Measurements from ENCODE around the gene ARRB1. TPM values are rescaled to one million over a fixed set of nuclear protein-coding genes. Genes with fewer than 3 reads are reported as not detected.
"Not testable (repeated sequence)": the region's sequence is repeated elsewhere in the genome, so short reads cannot be mapped to it uniquely, and the experiment has no call there.

ARRB1 gene
- total RNA-seq, 1 donor from 2014 or later = 30.3 TPM

DNA sequence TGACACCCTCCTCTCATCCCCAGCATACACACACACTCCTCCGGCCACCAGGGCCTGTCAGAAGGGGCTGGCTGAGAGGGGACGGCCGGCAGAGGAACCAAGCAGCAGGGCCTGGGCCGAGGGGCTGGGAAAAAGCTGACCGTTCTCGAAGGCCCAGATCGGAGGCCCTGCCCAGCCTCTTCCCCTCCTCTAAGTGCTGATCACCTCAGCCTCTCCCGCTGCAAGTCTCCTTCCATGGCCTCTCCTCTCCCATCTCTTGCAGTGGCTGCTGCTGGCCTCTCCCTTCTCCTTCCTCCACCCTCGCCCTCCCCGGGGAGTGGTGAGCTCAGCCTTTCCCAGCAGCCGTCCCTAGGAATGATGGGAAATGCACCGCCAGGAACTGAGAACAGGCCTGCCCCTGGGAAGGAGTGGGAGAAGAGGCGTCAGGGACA lies 39.6 kb downstream of the ARRB1 start:
- DNase-seq (ENCODE audit: missing footprints) (peak; percentile 89), ATAC-seq (peak; percentile 85)
- intact Hi-C loops (cut with DNase I) = no loop called here

- intact Hi-C loops (cut with DNase I) = no loop called here
- no peak for ATAC-seq
- DNase-seq (ENCODE audit: missing footprints) = no peak
Observed at GRCh38 chr11:75308986-75309385, 42.5 kb downstream of the ARRB1 start.

GRCh38 chr11:75308116-75308515 lies 43.3 kb downstream of the ARRB1 start:
- no peak for DNase-seq (ENCODE audit: missing footprints)

GRCh38 chr11:75307058-75307457 lies 44.4 kb downstream of the ARRB1 start:
- no peak for DNase-seq (ENCODE audit: missing footprints)
- no peak for ATAC-seq
- intact Hi-C loops (cut with DNase I) = no loop called here

More at GRCh38 chr11:75308116-75308515, 43.3 kb downstream of the ARRB1 start:
- intact Hi-C loops (cut with DNase I) = no loop called here
- no peak for ATAC-seq

DNA sequence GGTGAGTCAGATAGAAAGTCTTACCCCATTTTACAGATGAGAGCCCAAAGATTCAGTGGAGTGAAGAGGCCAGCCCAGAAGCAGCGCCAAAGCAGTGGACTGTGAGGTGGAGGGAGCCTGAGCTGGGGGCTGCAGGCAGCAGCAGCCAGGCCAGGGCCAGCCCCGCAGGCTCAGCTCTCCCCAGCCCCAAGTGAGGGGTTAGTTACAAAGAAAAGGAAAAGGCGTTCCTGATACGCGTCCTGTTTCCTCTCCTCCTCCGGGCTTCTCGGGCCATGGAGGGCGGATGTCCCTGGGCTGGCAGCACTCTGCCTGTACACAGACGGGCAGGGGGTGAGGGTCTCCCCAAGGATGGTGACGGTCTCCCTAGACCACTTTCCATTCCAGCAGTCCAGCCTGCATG lies 44.9 kb downstream of the ARRB1 start:
- DNase-seq (ENCODE audit: missing footprints) = no peak
- intact Hi-C loops (cut with DNase I) = no loop called here
- ATAC-seq = no peak

DNA sequence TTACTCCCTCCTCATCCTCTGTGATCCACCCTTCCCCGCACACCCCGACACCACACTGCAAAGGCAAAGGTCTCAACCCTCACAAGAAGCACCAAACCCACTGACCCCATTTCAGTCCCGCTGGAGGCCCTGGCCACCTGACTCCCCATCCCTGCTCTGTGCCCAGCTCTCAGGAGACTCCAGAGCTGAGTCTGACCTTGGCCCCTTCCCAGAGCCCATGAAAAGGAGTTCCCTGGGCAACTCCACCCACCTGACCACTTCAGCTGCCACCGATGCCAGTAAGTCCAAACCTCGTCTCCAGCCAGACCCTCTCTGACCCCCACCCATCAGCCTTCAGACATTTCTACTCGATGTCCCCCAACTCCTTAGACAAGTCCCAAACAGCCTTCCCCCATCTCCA lies 45.5 kb downstream of the ARRB1 start:
- DNase-seq (ENCODE audit: missing footprints) = no peak
- no peak for ATAC-seq
- intact Hi-C loops (cut with DNase I) = no loop called here

GRCh38 chr11:75305452-75305851 lies 46.0 kb downstream of the ARRB1 start:
- DNase-seq (ENCODE audit: missing footprints) (no peak), ATAC-seq (no peak)
- intact Hi-C loops (cut with DNase I) = no loop called here

DNA sequence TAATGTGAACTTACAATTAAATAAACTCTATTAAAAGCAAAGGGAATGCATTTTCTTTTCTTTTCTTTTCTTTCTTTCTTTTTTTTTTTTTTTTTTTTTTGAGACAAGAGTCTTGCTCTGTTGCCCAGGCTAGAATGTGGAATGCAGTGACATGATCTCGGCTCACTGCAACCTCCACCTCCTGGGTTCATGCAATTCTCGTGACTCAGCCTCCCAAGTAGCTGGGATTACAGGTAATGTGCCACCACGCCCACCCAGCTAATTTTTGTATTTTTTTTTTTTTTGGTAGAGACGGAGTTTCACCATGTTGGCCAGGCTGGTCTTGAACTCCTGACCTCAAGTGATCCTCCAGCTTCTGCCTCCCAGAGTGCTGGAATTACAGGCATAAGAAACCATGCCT lies 46.5 kb downstream of the ARRB1 start:
- intact Hi-C loops (cut with DNase I); ATAC-seq; DNase-seq (ENCODE audit: missing footprints): not testable (repeated sequence)

DNA sequence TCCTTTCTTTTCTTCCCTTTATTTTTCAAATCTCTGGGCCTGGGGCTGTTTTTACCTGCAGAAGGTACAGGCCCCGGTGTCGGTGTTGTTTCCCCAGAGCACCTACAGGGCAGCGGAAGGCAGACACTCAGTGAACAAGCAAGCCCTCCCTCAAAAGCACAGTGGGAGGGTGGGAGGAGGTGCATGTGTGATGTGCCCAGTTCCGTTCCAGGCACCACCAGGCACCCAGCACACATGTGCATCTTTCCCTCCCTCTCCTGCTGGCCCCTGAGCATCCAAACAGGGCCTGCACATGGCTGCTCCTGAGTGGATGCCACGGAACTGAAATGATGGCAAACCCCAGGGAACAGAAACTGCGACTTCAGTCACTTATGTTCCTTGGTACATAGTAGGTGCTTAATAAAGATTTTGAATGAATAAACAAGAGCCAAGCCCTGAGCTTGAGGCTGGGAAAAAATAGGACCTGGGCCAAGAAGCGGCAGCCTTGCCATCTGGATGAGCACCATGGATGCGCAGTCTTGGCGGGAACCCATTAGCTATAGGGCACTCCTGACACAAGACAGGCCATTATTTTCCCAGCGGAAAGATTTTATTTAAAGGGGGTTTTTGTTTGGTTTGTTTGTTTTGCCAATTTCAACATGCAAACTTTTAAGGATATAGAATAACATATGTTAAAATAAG lies 47.8 kb downstream of the ARRB1 start:
- DNase-seq (ENCODE audit: missing footprints) (no peak), ATAC-seq (no peak)
- intact Hi-C loops (cut with DNase I) = no loop called here

- DNase-seq (ENCODE audit: missing footprints) (no peak), ATAC-seq (peak; percentile 33)
- intact Hi-C loops (cut with DNase I) = no loop called here
Observed at GRCh38 chr11:75302371-75302770, 49.1 kb downstream of the ARRB1 start.

GRCh38 chr11:75301601-75302345 lies 49.7 kb downstream of the ARRB1 start:
- intact Hi-C loops (cut with DNase I) = no loop called here
- ATAC-seq (peak; percentile 89), DNase-seq (ENCODE audit: missing footprints) (no peak)

DNA sequence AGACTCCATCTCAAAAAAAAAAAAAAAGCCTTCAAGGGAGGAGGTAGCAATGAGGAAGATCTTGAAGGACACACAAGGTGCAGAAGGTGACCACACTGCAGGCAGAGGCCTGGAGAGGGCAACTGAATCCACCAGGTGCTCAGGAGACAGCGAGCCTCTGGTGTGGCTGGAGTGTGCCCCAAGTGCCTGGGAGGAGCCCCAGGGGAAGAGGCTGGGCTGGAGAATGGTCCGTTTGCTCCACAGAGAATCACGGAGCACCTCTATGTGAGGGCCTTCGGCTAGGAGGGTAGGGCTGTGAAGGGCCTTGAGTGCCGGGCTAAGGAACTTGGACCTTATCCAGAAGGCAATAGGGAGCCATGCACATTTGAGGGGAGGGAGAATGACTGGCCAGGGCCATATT lies 50.3 kb downstream of the ARRB1 start:
- no peak for DNase-seq (ENCODE audit: missing footprints)
- intact Hi-C loops (cut with DNase I) = no loop called here
- ATAC-seq = peak; percentile 32

DNA sequence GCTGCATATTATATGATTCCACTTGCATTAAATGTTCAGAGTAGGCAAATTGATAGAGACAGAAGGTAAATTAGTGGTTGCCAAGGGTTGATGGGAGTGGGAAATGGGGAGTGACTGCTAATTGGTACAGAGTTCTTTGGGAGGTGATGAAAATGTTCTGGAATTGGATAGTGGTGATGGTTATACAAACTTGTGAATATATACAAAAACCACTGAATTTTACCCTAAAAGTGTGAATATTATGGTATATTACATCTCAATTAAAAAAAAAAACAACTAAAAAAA lies 52.5 kb downstream of the ARRB1 start:
- ATAC-seq (no peak), DNase-seq (ENCODE audit: missing footprints) (no peak)
- intact Hi-C loops (cut with DNase I) = no loop called here

DNA sequence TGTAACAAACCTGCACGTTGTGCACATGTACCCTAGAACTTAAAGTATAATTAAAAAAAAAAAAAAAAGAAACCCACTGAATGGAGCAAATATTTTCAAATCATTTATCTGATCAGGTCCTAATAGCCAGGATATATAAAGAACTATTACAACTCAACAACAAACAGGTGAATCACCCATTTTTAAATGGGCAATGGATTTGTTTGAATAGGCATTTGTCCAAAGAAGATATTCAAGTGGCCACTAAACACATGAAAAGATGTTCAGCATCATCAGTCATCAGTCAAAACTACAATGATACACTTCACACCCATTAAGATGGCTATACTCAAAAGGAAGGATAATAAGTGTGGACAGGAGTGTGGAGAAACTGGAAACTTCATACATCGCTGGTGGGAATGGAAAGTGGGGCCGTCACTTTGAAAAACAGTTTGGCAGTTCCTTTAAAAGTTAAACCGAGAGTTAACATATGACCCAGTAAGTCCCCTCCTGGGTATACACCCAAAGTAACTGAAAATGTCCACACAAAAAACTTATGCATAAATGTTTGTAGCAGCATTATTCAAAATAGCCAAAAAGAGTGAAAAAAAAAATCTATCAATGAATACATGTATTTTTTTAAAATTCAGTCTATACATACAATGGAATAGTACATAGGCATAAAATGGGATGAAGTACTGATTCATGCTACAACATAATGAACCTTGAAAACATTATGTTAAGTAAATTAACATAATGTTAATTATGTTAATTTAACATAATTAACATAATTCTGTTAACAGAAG lies 53.1 kb downstream of the ARRB1 start:
- intact Hi-C loops (cut with DNase I) = no loop called here
- DNase-seq (ENCODE audit: missing footprints) (no peak), ATAC-seq (no peak)

GRCh38 chr11:75293903-75294302 lies 57.6 kb downstream of the ARRB1 start:
- no peak for DNase-seq (ENCODE audit: missing footprints)
- ATAC-seq = no peak
- intact Hi-C loops (cut with DNase I) = no loop called here

DNA sequence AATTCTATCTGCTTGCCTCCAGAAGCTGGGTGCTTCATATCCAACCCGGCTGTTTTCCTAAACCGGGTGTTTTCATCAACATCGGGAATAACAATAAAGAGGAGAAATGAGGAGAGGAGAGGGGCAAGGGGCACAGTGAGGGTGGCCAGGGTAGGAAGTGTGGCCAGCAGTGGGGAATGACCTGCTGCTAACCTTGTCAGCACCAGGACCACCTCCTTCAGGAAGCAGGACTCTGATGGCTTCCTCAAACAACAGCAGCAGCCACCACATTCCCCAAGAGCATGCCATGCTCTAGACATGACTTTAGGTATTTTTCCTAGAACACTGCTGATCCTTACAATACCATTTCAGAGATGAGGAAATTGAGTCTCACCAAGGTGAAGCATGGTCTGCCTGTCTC lies 58.5 kb downstream of the ARRB1 start:
- DNase-seq (ENCODE audit: missing footprints) = no peak
- ATAC-seq = no peak
- intact Hi-C loops (cut with DNase I) = no loop called here

DNA sequence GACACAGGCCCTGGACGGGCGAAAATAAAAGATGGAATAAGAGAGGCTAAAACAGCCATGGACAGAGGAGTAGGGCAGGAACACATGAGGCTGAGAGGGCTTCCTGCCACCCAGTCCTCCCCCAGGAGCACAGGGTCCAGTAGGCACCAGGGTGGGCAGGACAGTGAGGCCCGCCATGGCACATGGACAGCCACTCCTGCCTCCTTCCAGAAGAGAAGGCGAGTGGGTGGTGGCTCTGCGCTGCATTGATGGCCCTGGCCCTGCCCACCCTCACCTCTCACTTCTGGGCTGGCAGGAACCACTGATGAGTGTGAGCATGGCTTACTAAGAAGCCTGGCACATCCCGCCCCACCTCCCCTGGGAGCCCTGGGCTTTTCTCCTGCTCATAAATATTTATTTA lies 59.7 kb downstream of the ARRB1 start:
- intact Hi-C loops (cut with DNase I) = no loop called here
- ATAC-seq (no peak), DNase-seq (ENCODE audit: missing footprints) (no peak)

DNA sequence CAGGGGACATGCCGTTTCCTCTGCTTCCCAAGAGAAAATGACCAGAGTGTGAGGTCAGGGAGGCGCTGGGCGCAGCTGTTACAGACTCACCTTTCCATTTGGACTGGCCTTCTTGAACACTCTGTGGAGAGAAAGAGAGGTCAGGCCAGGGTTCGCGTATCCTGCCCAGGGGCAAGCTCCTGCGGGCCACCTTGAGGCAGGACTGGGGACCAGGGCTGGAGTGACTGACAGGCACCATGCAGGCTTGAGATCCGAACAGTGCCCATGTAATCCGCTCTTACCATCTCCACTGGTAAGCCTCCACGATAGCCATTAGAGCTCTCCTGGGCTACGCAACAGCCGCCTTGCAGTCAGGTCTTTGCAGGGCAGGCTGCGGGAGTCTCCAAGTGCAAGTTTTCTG lies 61.5 kb downstream of the ARRB1 start:
- no peak for ATAC-seq
- no peak for DNase-seq (ENCODE audit: missing footprints)
- intact Hi-C loops (cut with DNase I) = no loop called here

DNA sequence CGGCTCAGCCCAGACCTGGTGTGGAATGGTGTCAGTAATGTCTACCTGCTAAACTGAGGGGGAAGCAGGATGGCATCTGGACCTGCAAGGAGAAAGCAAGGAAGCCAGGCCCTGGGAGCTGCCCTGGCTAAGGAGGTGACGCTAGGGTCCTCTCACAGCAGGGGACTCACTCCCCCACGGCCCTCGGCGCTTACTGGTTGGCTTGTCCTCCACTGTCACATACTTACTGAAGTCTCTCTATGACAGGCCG lies 62.0 kb downstream of the ARRB1 start:
- no peak for ATAC-seq
- intact Hi-C loops (cut with DNase I) = no loop called here
- DNase-seq (ENCODE audit: missing footprints) = no peak

- ATAC-seq = no peak
- intact Hi-C loops (cut with DNase I) = no loop called here
- DNase-seq (ENCODE audit: missing footprints) = no peak
Observed at GRCh38 chr11:75287579-75287978, 63.9 kb downstream of the ARRB1 start.

Measured in Right ventricle myocardium inferior (tissue), 1 donor.